Osteoblast (primary cell): ENCODE results near the gene MCF2L. TPM values are rescaled to one million over a fixed set of nuclear protein-coding genes. Genes with fewer than 3 reads are reported as not detected.

Experiments used
- DNase-seq: peaks from one replicate; pipeline ENCODE4 v3.0.0; 2011; ENCODE audit warnings: low spot score, mixed read lengths; ENCODE audit not compliant: insufficient read length; ENCODE audit errors: missing footprints
- H2AFZ ChIP-seq: 2 replicates; pipeline ENCODE4 v1.6.0; 2011; ENCODE audit warnings: mild to moderate bottlenecking, low read length
- H3K27ac ChIP-seq: 2 replicates; pipeline ENCODE4 v1.5.1; 2011; ENCODE audit warnings: mild to moderate bottlenecking, low read depth, low read length, moderate library complexity
- H3K27me3 ChIP-seq: 2 replicates; pipeline ENCODE4 v1.6.0; 2012; ENCODE audit warnings: mild to moderate bottlenecking, control low read depth, inconsistent platforms, low read length, moderate library complexity; ENCODE audit not compliant: insufficient read depth
- H3K36me3 ChIP-seq: 2 replicates; pipeline ENCODE4 v1.5.1; 2011; ENCODE audit warnings: mild to moderate bottlenecking, low read length, control low read depth, moderate library complexity; ENCODE audit not compliant: insufficient read depth
- H3K4me1 ChIP-seq: 2 replicates; pipeline ENCODE4 v1.5.1; 2011; ENCODE audit warnings: mild to moderate bottlenecking, low read length, control low read depth, moderate library complexity; ENCODE audit not compliant: insufficient read depth
- H3K4me2 ChIP-seq: 2 replicates; pipeline ENCODE4 v1.6.0; 2011; ENCODE audit warnings: mild to moderate bottlenecking, low read length; ENCODE audit not compliant: insufficient read depth
- H3K4me3 ChIP-seq: fragments of 200-600 bp; sonication (generic); 3 replicates; pipeline ENCODE4 v1.5.1; 2012; ENCODE audit warnings: mild to moderate bottlenecking, low read length, inconsistent platforms; ENCODE audit not compliant: insufficient read depth
- H3K79me2 ChIP-seq: 2 replicates; pipeline ENCODE4 v1.6.0; 2012; ENCODE audit warnings: mild to moderate bottlenecking, low read length, control low read depth, inconsistent platforms; ENCODE audit not compliant: insufficient read depth
- H3K9me3 ChIP-seq: 2 replicates; pipeline ENCODE4 v1.5.1; 2011; ENCODE audit warnings: low read depth, low read length, control low read depth
- H4K20me1 ChIP-seq: 2 replicates; pipeline ENCODE4 v1.6.0; 2012; ENCODE audit warnings: mild to moderate bottlenecking, low read length, control low read depth; ENCODE audit not compliant: insufficient read depth
- CTCF ChIP-seq: IDR thresholded peaks from 2 replicates; pipeline ENCODE4 v1.5.1; 2011; ENCODE audit warnings: mild to moderate bottlenecking, low read depth, low read length, moderate library complexity; ENCODE audit errors: extremely low read depth
- total RNA-seq: library from RNA; depleted of rRNA; stranded (reverse); fragments of >200 nt; gene quantifications from 2 replicates; pipeline ENCODE4 v1.2.3, GENCODE V29; 2012

MCF2L gene
- total RNA-seq, 1 donor, result 6.5 TPM

- H3K4me1 ChIP-seq, result no peaks in the 10 kb centered on the region
- H3K4me3 ChIP-seq, result no peak overlapping the region
- H3K27ac ChIP-seq, result no peak overlapping the region
- H3K9me3 ChIP-seq, result no peaks in the 10 kb centered on the region
- H3K79me2 ChIP-seq, result no peaks in the 10 kb centered on the region
- DNase-seq, result peak; percentile 49
- H4K20me1 ChIP-seq, result no peaks in the 10 kb centered on the region
- no peak overlapping the region for H3K4me2 ChIP-seq
- H2AFZ ChIP-seq, result no peak overlapping the region
- peaks cover 38% of the 10 kb centered on the region for H3K27me3 ChIP-seq
- H3K36me3 ChIP-seq, result no peaks in the 10 kb centered on the region
- TF ChIP-seq CTCF, result no peak
These were observed 170.0 kb downstream of the MCF2L start for GRCh38 chr13:113138792-113139551.

GRCh38 chr13:113139577-113139976, 170.6 kb downstream of the MCF2L start:
- Histone ChIP-seq H3K36me3 (no peaks in the 10 kb centered on the region), H3K4me2 (no peak overlapping the region), H3K27me3 (peaks cover 33% of the 10 kb centered on the region), H3K27ac (no peak overlapping the region), H3K79me2 (no peaks in the 10 kb centered on the region), H2AFZ (no peak overlapping the region), H3K4me1 (no peaks in the 10 kb centered on the region), H4K20me1 (no peaks in the 10 kb centered on the region), H3K4me3 (no peak overlapping the region), H3K9me3 (no peaks in the 10 kb centered on the region)
- DNase-seq, result peak; percentile 46
- no peak for TF ChIP-seq CTCF

- TF ChIP-seq CTCF, result no peak
- no peak overlapping the region for H2AFZ ChIP-seq
These were observed 171.9 kb downstream of the MCF2L start for GRCh38 chr13:113140677-113141600.

GRCh38 chr13:113141601-113141970, 172.6 kb downstream of the MCF2L start:
- Histone ChIP-seq H3K4me3 (no peak overlapping the region), H3K27me3 (peaks cover 20% of the 10 kb centered on the region), H2AFZ (no peak overlapping the region), H4K20me1 (no peaks in the 10 kb centered on the region), H3K4me2 (no peak overlapping the region), H3K79me2 (no peaks in the 10 kb centered on the region), H3K36me3 (no peaks in the 10 kb centered on the region), H3K4me1 (no peaks in the 10 kb centered on the region), H3K27ac (no peak overlapping the region), H3K9me3 (no peaks in the 10 kb centered on the region)
- DNase-seq, result peak; percentile 25
- no peak for TF ChIP-seq CTCF

More at GRCh38 chr13:113140677-113141600, 171.9 kb downstream of the MCF2L start:
- H3K79me2 ChIP-seq, result no peaks in the 10 kb centered on the region
- H3K27me3 ChIP-seq, result peaks cover 25% of the 10 kb centered on the region
- no peaks in the 10 kb centered on the region for H3K4me1 ChIP-seq
- no peak overlapping the region for H3K27ac ChIP-seq
- no peaks in the 10 kb centered on the region for H4K20me1 ChIP-seq
- no peak overlapping the region for H3K4me3 ChIP-seq
- H3K4me2 ChIP-seq, result no peak overlapping the region
- H3K36me3 ChIP-seq, result no peaks in the 10 kb centered on the region
- H3K9me3 ChIP-seq, result no peaks in the 10 kb centered on the region
- DNase-seq, result peak; percentile 48
